ENCODE results near the gene PEBP1.

- no peak for TF ChIP-seq POLR2A (IDR thresholded peaks at IDR 0.05)
- TF ChIP-seq CTCF (IDR thresholded peaks at IDR 0.05): no peak
These were observed 58.0 kb downstream of the PEBP1 start for GRCh38 chr12:118193958-118194357.
